AG04450 (cell line): Measurements from ENCODE around the gene CDC42BPA. TPM values are rescaled to one million over a fixed set of nuclear protein-coding genes. Genes with fewer than 3 reads are reported as not detected.
"Not testable (repeated sequence)": the region's sequence is repeated elsewhere in the genome, so short reads cannot be mapped to it uniquely, and the experiment has no call there.

Source experiments
- CTCF ChIA-PET: fragments of 300-600, 350-600 bp; formaldehyde crosslinking; extraction: SDS; loops from one replicate; lab custom pipeline; 2022; ENCODE audit warnings: antibody characterized with exemption, inconsistent platforms; lab: Charles Lee
- POLR2A ChIA-PET: fragments of 350-600 bp; formaldehyde crosslinking; extraction: SDS; loops from one replicate; lab custom pipeline; 2021; ENCODE audit warnings: antibody characterized with exemption, inconsistent platforms; lab: Yijun Ruan, JAX
- DNase-seq: peaks from one replicate; pipeline ENCODE4 v3.0.0-alpha.2; 2011; ENCODE audit warnings: low read depth, low spot score
- H3K27ac ChIP-seq: one replicate; pipeline ENCODE4 v1.5.1; 2012; ENCODE audit warnings: low read depth, low read length, control low read depth
- H3K27me3 ChIP-seq: one replicate; pipeline ENCODE4 v1.6.0; 2012; ENCODE audit warnings: low read length; ENCODE audit not compliant: control insufficient read depth, insufficient read depth
- H3K4me3 ChIP-seq: 2 replicates; pipeline ENCODE4 v1.5.1; 2011; ENCODE audit warnings: mild to moderate bottlenecking, low read depth, low read length, control low read depth
- H3K9me3 ChIP-seq: 2 replicates; pipeline ENCODE4 v1.5.1; 2012; ENCODE audit warnings: low read length; ENCODE audit not compliant: control insufficient read depth, insufficient read depth
- CTCF ChIP-seq: IDR thresholded peaks from 2 replicates; pipeline ENCODE4 v1.5.1; 2011; ENCODE audit warnings: low read depth, low read length, control low read depth, inconsistent platforms
- polyA plus RNA-seq: library from polyadenylated mRNA; depleted of rRNA; stranded (reverse); fragments of >200 nt; gene quantifications from 2 replicates; pipeline ENCODE4 v1.2.3, GENCODE V29; 2011

Gene CDC42BPA
- polyA plus RNA-seq, 1 experiment: 30.7 TPM

- no peak for DNase-seq
- ChIA-PET CTCF (interaction anchor here (1.4 kb wide), 1 partner anchor 23 kb away, joined by 4 read pairs; no protein-coding TSS in a partner anchor), POLR2A (no interaction called here)
- Histone ChIP-seq H3K27me3 (no peaks in the 10 kb centered on the region), H3K27ac (no peak overlapping the region), H3K4me3 (no peak overlapping the region), H3K9me3 (no peaks in the 10 kb centered on the region)
- TF ChIP-seq CTCF: no peak
These were observed 163.3 kb downstream of the CDC42BPA start for GRCh38 chr1:227155004-227155403.

- ChIA-PET POLR2A (no interaction called here), CTCF (interaction anchor here (0.6 to 0.7 kb wide), 2 partner anchors 283 to 518 kb away, joined by 3 to 4 read pairs; no protein-coding TSS in a partner anchor)
- no peaks in the 10 kb centered on the region for H3K9me3 ChIP-seq
- no peak for TF ChIP-seq CTCF
- no peak overlapping the region for H3K27ac ChIP-seq
- no peaks in the 10 kb centered on the region for H3K27me3 ChIP-seq
- DNase-seq: no peak
- H3K4me3 ChIP-seq: no peak overlapping the region
These were observed 165.8 kb downstream of the CDC42BPA start for GRCh38 chr1:227152525-227152924.

- ChIA-PET POLR2A (no interaction called here), CTCF (interaction anchor here (1.0 to 1.4 kb wide), 3 partner anchors 9 to 307 kb away, joined by 3 read pairs; no protein-coding TSS in a partner anchor)
- no peak for DNase-seq
- Histone ChIP-seq H3K4me3 (no peak overlapping the region), H3K27me3 (no peaks in the 10 kb centered on the region), H3K27ac (no peak overlapping the region), H3K9me3 (no peaks in the 10 kb centered on the region)
- no peak for TF ChIP-seq CTCF
These were observed 177.9 kb downstream of the CDC42BPA start for GRCh38 chr1:227140376-227140775.

GRCh38 chr1:227136210-227136820, 182.0 kb downstream of the CDC42BPA start:
- no peak for TF ChIP-seq CTCF
- POLR2A ChIA-PET: no interaction called here
- CTCF ChIA-PET: no interaction called here
- no peak overlapping the region for H3K27ac ChIP-seq
- DNase-seq: no peak
- H3K9me3 ChIP-seq: no peaks in the 10 kb centered on the region; the same call in 1 of the 2 replicates
- H3K4me3 ChIP-seq: no peak overlapping the region
- no peaks in the 10 kb centered on the region for H3K27me3 ChIP-seq

- DNase-seq: no peak
- CTCF ChIA-PET: no interaction called here
These were observed 183.5 kb downstream of the CDC42BPA start for GRCh38 chr1:227134686-227135314.

GRCh38 chr1:227132695-227133094, 185.6 kb downstream of the CDC42BPA start:
- H3K4me3 ChIP-seq, H3K27me3 ChIP-seq, POLR2A ChIA-PET, H3K9me3 ChIP-seq, H3K27ac ChIP-seq, DNase-seq, CTCF ChIA-PET: not testable (repeated sequence)

More at GRCh38 chr1:227134686-227135314, 183.5 kb downstream of the CDC42BPA start:
- H3K9me3 ChIP-seq: no peaks in the 10 kb centered on the region; the same call in 1 of the 2 replicates
- no peak overlapping the region for H3K27ac ChIP-seq
- no peak overlapping the region for H3K4me3 ChIP-seq
- H3K27me3 ChIP-seq: no peaks in the 10 kb centered on the region
- TF ChIP-seq CTCF: no peak
- POLR2A ChIA-PET: no interaction called here
